GM12878 (cell line): Measurements from ENCODE around the gene AP1AR. TPM values are rescaled to one million over a fixed set of nuclear protein-coding genes. Genes with fewer than 3 reads are reported as not detected.
A peak's percentile ranks its signal among the peaks of the same experiment; 100 is the strongest.
"Not testable (repeated sequence)": the region's sequence is repeated elsewhere in the genome, so short reads cannot be mapped to it uniquely, and the experiment has no call there.

Source experiments
- ATAC-seq: fragments of 200-7000 bp; cut with Tn5 transposase; 3 replicates; pipeline ENCODE4 v1.9.1; 2020; ENCODE audit warnings: mild to moderate bottlenecking, moderate library complexity
- BruUV-seq: library from RNA; stranded (reverse); fragments of 400-500 nt; replicated peaks from 2 replicates; lab custom pipeline; 2021; lab: Mats Ljungman, UMichigan
- CTCF ChIA-PET: fragments of 300-600 bp; sonication (Branson Sonifier 250); formaldehyde crosslinking; extraction: SDS; loops from one replicate; lab custom pipeline; 2021; ENCODE audit warnings: inconsistent platforms; lab: Yijun Ruan, JAX
- POLR2A ChIA-PET: fragments of 350-600 bp; formaldehyde crosslinking; extraction: SDS; loops from one replicate; lab custom pipeline; 2021; ENCODE audit warnings: inconsistent platforms; lab: Charles Lee
- RAD21 ChIA-PET: fragments of 300-600 bp; sonication (Branson Sonifier 250); formaldehyde crosslinking; loops from one replicate; lab custom pipeline; 2023; ENCODE audit warnings: antibody characterized with exemption; ENCODE audit not compliant: unreplicated experiment; lab: Charles Lee
- SMC1A ChIA-PET: fragments of 300-600 bp; sonication (Branson Sonifier 250); formaldehyde crosslinking; loops from one replicate; lab custom pipeline; 2023; ENCODE audit not compliant: unreplicated experiment, uncharacterized antibody; lab: Charles Lee
- DNase-seq: peaks from one replicate; pipeline ENCODE4 v3.0.0-alpha.2; 2011; ENCODE audit warnings: low read depth, low spot score
- FAIRE-seq: peaks from 3 replicates; lab custom pipeline; 2011; peaks lifted over from hg19 to GRCh38; lab: Jason Lieb, UNC
- H2AFZ ChIP-seq: 2 replicates; pipeline ENCODE4 v1.6.0; 2011; ENCODE audit warnings: low read depth, low read length, control low read depth; ENCODE audit not compliant: control insufficient read depth
- H3K27ac ChIP-seq: 2 replicates; pipeline ENCODE4 v1.5.1; 2011; ENCODE audit warnings: control low read depth; ENCODE audit not compliant: control insufficient read depth, insufficient read depth
- H3K27me3 ChIP-seq, 2 experiments: replicated peaks in 1 of 2; 2 replicates each; pipeline versions ENCODE4 v1.6.0 to v1.6.1; 2011; ENCODE audit warnings: low read length in 1 of 2; ENCODE audit not compliant: control insufficient read depth in 2 of 2, insufficient read depth in 2 of 2
- H3K36me3 ChIP-seq, 2 experiments: 2 replicates each; pipeline ENCODE4 v1.5.1; 2011; ENCODE audit warnings: low read length in 1 of 2; ENCODE audit not compliant: control insufficient read depth in 2 of 2, insufficient read depth in 2 of 2
- H3K4me1 ChIP-seq: 2 replicates; pipeline ENCODE4 v1.6.1; 2011; ENCODE audit warnings: mild to moderate bottlenecking, low read length, moderate library complexity, mixed read lengths; ENCODE audit not compliant: control insufficient read depth, insufficient read depth
- H3K4me2 ChIP-seq: 2 replicates; pipeline ENCODE4 v1.6.0; 2011; ENCODE audit warnings: control low read depth; ENCODE audit not compliant: control insufficient read depth, insufficient read depth
- H3K4me3 ChIP-seq: fragments of 200-600 bp; sonication (generic); 2 replicates; pipeline ENCODE4 v1.5.1; 2016
- H3K79me2 ChIP-seq: 2 replicates; pipeline ENCODE4 v1.6.0; 2011; ENCODE audit warnings: low read length; ENCODE audit not compliant: control insufficient read depth, insufficient read depth
- H3K9ac ChIP-seq: 2 replicates; pipeline ENCODE4 v1.8.0; 2011; ENCODE audit warnings: low read length, control low read depth, mixed read lengths; ENCODE audit not compliant: control insufficient read depth, insufficient read depth
- H3K9me3 ChIP-seq: replicated peaks from 3 replicates; pipeline ENCODE4 v1.5.1; 2011; ENCODE audit warnings: mild to moderate bottlenecking, low read length; ENCODE audit not compliant: control insufficient read depth, insufficient read depth
- H4K20me1 ChIP-seq: 2 replicates; pipeline ENCODE4 v1.6.0; 2011; ENCODE audit not compliant: control insufficient read depth, insufficient read depth
- SPI1 ChIP-seq: IDR thresholded peaks from 2 replicates; pipeline ENCODE4 v1.6.1; 2011; ENCODE audit warnings: low read depth, mild to moderate bottlenecking, low read length, moderate library complexity, borderline replicate concordance; ENCODE audit not compliant: insufficient read depth
- WGBS: methylation state at CpG from one replicate; pipeline ENCODE4 v1.1.6; 2016; ENCODE audit warnings: low lambda C conversion rate; ENCODE audit not compliant: insufficient replicate concordance, insufficient coverage; ENCODE audit errors: missing lambda C conversion rate; 5-methylcytosine and 5-hydroxymethylcytosine counted together
- in situ Hi-C: fragments of 300-500 bp; cut with MboI; formaldehyde crosslinking; loops from 9 replicates; pipeline ENCODE4 v1.14.3; 2018; ENCODE audit warnings: mixed read lengths
- intact Hi-C: fragments of 100-400 bp; cut with micrococcal nuclease; formaldehyde crosslinking; loops from one replicate; pipeline ENCODE4 v1.14.2; 2022; ENCODE audit not compliant: unreplicated experiment
- polyA plus RNA-seq, 11 experiments: library from polyadenylated mRNA; depleted of rRNA in 4 of 11; unstranded in 6 of 11; stranded (reverse) in 5 of 11; fragments of >200 nt; fragmentation: Nextera tagmentation in 4 of 11; fragmentation: Illumina TruSeq in 1 of 11; extraction: Ambion mirVana in 4 of 11; extraction: Trizol in 1 of 11; gene quantifications; 1 replicate in 1 of 11; 2 replicates in 10 of 11; pipeline versions ENCODE4 v1.2.1 to v1.2.3, GENCODE V29; 2011 to 2016; ENCODE audit warnings: inconsistent platforms in 2 of 11, missing spikeins in 2 of 11, low read depth in 1 of 11
- total RNA-seq, 4 experiments: library from RNA; depleted of rRNA in 3 of 4; stranded (reverse); fragments of >200 nt in 3 of 4; fragmentation: Illumina TruSeq in 1 of 4; extraction: Trizol in 1 of 4; gene quantifications; 2 replicates each; pipeline versions ENCODE4 v1.2.1 to v1.2.3, GENCODE V29; 2013 to 2021

AP1AR gene
- total and polyA plus RNA-seq, 10 of the 15 experiments (the other 5 are each of a cell fraction or from before 2014, with no cell fraction given): 5.6 to 29.1 (median 16.3) TPM

- intact Hi-C loops, POLR2A ChIA-PET, FAIRE-seq, H4K20me1 ChIP-seq, H2AFZ ChIP-seq, BruUV-seq, H3K9me3 ChIP-seq, H3K9ac ChIP-seq, RAD21 ChIA-PET, H3K79me2 ChIP-seq, SMC1A ChIA-PET, H3K4me3 ChIP-seq, H3K27ac ChIP-seq, H3K4me2 ChIP-seq, ATAC-seq, H3K36me3 ChIP-seq, H3K27me3 ChIP-seq, DNase-seq, in situ Hi-C loops, CTCF ChIA-PET: not testable (repeated sequence)
- TF ChIP-seq SPI1: peak; percentile 41; the same call in 1 of the 2 replicates
- WGBS: 23% methylated on average over 3 of the region's 3 CpGs
- H3K4me1 ChIP-seq: peaks cover 17% of the 10 kb centered on the region
These were observed 73.9 kb downstream of the AP1AR start for GRCh38 chr4:112305477-112305876.

DNA sequence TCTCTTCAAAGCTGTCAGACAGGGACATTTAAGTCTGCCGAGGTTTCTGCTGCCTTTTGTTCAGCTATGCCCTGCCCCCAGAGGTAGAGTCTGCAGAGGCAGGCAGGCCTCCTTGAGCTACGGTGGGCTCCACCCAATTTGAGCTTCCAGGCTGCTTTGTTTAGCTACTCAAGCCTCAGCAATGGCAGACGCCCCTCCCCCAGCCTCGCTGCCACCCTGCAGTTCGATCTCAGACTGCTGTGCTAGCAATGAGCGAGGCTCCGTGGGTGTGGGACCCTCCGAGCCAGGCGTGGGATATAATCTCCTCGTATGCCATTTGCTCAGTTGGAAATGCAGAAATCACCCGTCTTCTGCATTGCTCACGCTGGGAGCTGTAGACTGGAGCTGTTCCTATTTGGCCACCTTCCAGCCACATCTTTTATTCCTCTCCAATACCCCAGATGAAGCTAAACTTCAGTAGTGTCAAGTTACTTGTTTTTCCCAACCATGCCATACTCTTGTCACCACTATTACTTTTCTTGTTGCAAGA lies 77.7 kb downstream of the AP1AR start:
- H3K9ac ChIP-seq, in situ Hi-C loops, DNase-seq, H2AFZ ChIP-seq, H3K9me3 ChIP-seq, H3K4me3 ChIP-seq, H3K4me2 ChIP-seq, H3K27ac ChIP-seq, intact Hi-C loops, H3K36me3 ChIP-seq, FAIRE-seq, ATAC-seq, H4K20me1 ChIP-seq, BruUV-seq, H3K79me2 ChIP-seq, H3K27me3 ChIP-seq: not testable (repeated sequence)
- peaks cover 13% of the 10 kb centered on the region for H3K4me1 ChIP-seq
- ChIA-PET POLR2A (interaction anchor here (0.6 to 6.4 kb wide), 4 partner anchors 9 to 20 kb away, joined by 3 to 81 read pairs (median 32); partner anchors contain the start of genes ALPK1 and TIFA), RAD21 (interaction anchor here (0.6 to 4.2 kb wide), 4 partner anchors 9 to 224 kb away, joined by 3 to 37 read pairs (median 4); no protein-coding TSS in a partner anchor), CTCF (interaction anchor here (0.6 to 2.0 kb wide), 7 partner anchors 9 to 35 kb away, joined by 3 to 15 read pairs (median 5); partner anchors contain the start of genes ALPK1 and TIFA), SMC1A (interaction anchor here (0.7 to 8.1 kb wide), 6 partner anchors 9 to 40 kb away, joined by 3 to 91 read pairs (median 4); partner anchors contain the start of gene ALPK1)
- WGBS: 80% methylated on average over 12 of the region's 12 CpGs
